ENCODE measurements around the gene AQP1. TPM values are rescaled to one million over a fixed set of nuclear protein-coding genes. Genes with fewer than 3 reads are reported as not detected.
A peak's percentile ranks its signal among the peaks of the same experiment; 100 is the strongest.

Gene AQP1
- total RNA-seq, 2 experiments from 2014 or later = 0.10 TPM

DNA sequence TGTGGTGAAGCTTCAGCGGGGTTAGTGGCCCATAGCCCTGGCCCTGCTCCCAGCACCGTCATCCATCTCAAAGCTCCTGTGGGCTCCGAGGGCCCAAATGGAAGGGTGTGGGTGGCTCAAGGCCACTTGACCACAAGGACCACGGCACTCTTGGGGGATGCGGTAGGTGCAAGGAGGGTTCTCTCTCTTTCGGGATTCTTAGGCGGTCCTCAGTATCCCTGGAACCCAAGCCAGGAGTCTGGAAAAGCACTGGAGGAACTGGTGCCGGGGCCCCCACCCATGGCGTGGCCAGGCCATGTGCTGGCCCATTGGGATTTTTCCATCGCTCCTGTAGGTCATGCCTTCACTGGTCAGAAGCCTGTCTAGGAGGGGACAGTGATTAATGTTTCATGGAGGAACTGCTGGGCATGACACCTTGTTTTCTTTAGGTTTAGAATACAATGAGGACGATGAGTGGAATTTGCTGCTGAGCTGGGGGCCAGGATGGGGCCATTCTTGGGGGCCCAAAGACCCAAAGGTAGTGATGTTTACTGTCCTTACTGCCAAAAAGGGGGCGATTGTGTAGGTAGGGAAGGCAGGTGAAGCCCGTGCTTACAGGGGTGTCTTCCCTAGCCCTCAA is 16.7 kb downstream of the AQP1 start:
- DNase-seq = no peak
- H3K27ac Mint-ChIP-seq = no peak overlapping the region

DNA sequence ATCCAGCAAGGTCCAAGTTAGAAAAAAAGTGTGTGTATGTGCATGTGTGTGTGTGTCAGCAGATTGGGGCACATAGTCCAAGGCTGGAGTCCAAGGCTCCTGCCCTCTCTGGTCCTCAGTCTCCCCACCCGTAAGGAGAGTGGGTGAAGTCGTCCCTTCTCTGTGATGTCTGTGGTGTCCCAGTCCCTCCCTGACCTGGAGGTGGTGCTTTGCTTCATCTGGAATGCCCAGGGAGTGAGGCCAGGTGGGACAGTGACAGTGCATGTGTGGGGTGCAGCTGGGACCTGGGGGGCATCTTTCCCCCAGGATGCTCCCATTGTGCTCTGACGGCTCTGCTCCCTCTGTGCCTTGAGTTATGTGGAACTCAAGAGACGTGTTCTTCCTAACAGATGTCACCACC is 18.0 kb downstream of the AQP1 start:
- Mint-ChIP-seq H3K27me3 (no peaks in the 10 kb centered on the region), H3K9me3 (peaks cover 2% of the 10 kb centered on the region), H3K36me3 (no peaks in the 10 kb centered on the region), H3K4me1 (no peaks in the 10 kb centered on the region), H3K4me3 (no peak overlapping the region), H3K27ac (no peak overlapping the region)
- DNase-seq = no peak

More for the DNA sequence above, 16.7 kb downstream of the AQP1 start:
- no peaks in the 10 kb centered on the region for H3K27me3 Mint-ChIP-seq
- H3K9me3 Mint-ChIP-seq = peaks cover 2% of the 10 kb centered on the region
- H3K4me1 Mint-ChIP-seq = no peaks in the 10 kb centered on the region
- H3K36me3 Mint-ChIP-seq = no peaks in the 10 kb centered on the region
- H3K4me3 Mint-ChIP-seq = no peak overlapping the region

DNA sequence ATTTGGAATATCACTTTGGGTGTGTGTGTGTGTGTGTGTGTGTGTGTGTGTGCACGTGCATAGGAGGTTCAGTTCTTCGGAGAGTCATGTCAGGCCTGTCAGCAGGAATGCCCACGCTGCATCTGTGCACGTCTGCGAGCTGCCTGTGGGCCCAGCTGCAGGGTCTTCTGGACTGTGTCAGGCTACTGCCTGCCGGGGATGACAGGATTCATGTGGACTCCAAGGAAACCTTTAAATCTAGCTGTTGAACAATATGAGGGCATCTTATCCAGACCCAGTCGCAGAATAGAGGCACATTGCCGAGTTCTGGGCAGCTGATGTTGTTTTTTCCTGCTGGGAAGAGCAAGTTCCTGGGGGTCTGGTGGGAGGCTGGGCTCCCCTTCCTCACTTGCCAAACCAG is 19.0 kb downstream of the AQP1 start:
- no peak for DNase-seq
- H3K36me3 Mint-ChIP-seq = no peaks in the 10 kb centered on the region
- H3K27ac Mint-ChIP-seq = no peak overlapping the region
- no peaks in the 10 kb centered on the region for H3K27me3 Mint-ChIP-seq
- no peak overlapping the region for H3K4me3 Mint-ChIP-seq
- no peaks in the 10 kb centered on the region for H3K4me1 Mint-ChIP-seq
- peaks cover 2% of the 10 kb centered on the region for H3K9me3 Mint-ChIP-seq

DNA sequence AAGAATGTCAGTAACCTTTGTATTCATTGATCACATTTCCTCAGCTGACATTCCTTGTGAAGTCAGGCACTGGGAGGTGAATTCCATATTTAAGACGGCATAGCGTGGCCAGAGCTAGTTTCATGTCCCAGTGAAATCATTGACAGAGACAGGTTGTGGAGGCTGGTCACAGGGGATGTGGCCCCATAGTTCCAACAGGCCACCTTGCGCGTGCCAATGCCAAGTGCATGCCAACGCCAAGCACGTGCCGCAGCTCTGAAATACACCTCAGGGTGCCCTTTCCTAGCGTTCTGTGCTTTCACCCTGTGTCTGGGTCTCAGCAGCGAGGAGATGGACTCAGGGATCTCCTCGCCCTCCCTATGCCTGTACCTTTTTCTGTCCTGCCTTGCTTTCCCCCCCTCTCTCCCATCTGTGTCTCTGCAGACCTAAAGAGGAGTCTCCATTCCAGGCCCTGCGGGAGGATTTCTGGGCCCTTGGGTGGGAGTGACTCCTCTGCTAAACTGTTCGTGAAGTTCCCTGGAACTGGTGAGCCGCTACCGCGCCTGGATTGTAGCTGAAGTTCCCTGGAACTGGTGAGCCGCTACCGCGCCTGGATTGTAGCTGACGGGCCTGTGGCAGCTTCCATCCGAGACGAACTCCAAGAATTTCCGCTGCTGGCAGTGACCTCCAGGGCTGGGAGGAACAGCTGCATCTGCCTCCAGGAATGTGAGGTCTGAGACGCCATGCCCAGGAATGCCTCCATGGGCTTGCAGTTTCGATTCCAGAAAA is 19.7 kb downstream of the AQP1 start:
- H3K4me3 Mint-ChIP-seq = no peak overlapping the region
- H3K36me3 Mint-ChIP-seq = no peaks in the 10 kb centered on the region
- no peaks in the 10 kb centered on the region for H3K4me1 Mint-ChIP-seq
- H3K27me3 Mint-ChIP-seq = no peaks in the 10 kb centered on the region
- H3K9me3 Mint-ChIP-seq = peaks cover 2% of the 10 kb centered on the region
- no peak for DNase-seq
- no peak overlapping the region for H3K27ac Mint-ChIP-seq

DNA sequence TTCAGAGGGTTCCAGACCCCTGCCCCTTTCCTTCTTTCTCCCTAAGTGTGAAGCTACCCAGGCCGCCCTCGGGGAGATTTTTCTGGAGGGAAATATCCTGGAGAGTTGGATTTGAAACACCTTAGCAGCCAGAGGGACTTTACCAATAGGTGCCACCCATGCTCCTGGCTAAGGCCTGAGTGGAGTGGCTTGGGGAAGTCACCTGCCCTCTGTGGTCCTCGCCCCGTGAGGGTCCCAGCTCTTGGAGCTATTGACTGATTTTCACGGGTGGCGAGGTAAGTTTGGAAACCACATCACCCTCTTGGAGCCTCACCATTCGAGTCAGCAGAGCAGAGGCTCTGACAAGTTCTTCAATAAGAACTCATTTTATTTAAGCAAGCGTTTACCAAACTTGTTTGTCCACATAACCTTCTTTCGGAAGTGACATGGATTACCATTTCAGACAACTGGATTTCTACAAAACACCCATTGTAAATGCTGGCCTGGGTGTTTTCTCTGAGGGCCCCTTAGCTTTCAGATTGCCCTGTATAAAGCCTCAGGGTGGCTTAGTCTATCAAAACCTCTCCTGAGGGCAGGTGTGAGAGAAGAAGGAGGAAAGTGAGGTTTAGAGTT is 20.4 kb downstream of the AQP1 start:
- Mint-ChIP-seq H3K27me3 (no peaks in the 10 kb centered on the region), H3K4me3 (no peak overlapping the region), H3K4me1 (no peaks in the 10 kb centered on the region), H3K27ac (no peak overlapping the region), H3K9me3 (peaks cover 2% of the 10 kb centered on the region), H3K36me3 (no peaks in the 10 kb centered on the region)
- DNase-seq = no peak

DNA sequence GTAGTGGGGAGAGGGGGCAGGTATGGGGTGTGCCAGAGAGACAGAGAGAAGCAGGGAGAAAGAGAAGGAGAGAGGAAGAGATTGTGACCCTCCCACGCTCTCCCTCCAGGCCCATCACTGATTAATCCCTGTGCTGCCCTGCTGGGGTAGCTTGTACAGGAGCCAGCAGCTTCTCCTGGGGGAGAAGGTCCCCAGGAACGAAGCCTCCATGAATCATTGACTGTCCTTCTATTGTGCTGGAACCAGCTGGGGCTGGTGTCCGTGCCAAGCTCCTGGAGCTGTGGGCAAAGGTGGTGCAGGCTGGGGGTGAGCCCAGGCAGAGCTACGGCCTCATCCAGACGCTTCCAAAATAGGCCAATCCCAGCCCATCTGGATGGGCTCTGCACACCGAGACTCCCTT is 20.9 kb downstream of the AQP1 start:
- Mint-ChIP-seq H3K9me3 (no peaks in the 10 kb centered on the region), H3K4me3 (no peak overlapping the region), H3K27ac (no peak overlapping the region), H3K4me1 (no peaks in the 10 kb centered on the region), H3K36me3 (no peaks in the 10 kb centered on the region), H3K27me3 (peaks cover 2% of the 10 kb centered on the region)
- DNase-seq = no peak

DNA sequence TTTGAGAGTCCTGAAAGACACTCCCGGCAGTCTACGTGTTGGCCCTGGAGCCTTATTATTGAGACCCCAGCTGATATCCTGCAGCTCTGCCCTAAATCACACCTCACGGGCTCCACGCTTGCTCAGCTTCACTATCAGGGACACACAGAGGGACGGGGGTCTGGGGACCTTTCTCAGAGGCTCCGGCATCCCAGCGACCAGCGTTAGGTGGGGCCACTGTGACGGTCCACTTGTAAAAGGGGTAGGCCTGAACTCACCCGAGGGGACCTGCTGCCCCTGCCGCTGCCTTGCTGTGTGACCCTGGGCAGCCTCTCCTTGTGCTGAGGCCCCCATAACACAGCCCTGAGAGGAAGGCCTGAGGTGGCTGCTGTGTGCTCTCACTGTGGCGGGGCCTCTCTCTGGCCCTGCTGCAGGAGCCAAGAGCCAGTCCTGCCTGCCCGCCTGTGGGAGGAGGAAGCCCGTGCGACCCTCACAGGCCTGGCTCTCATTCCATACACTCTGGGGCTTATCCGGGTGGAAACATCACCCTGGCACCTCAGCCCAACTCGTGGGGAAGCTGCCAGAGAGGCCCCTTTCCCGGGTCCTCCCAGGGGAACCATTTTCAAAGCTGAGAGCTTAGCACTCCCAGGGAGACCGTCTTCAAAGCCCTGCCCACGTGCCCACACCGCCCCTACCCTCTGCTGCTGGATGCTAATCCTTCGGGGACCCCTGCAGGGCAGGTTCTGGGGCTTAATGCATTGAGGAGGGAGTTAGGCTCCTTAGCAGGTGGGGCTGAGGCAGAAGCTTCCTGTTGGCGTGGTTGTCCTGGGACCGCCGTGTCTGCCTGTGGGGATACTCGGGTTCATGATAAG is 21.7 kb downstream of the AQP1 start:
- no peaks in the 10 kb centered on the region for H3K4me1 Mint-ChIP-seq
- no peak overlapping the region for H3K27ac Mint-ChIP-seq
- no peak for DNase-seq
- no peak overlapping the region for H3K4me3 Mint-ChIP-seq
- H3K9me3 Mint-ChIP-seq = no peaks in the 10 kb centered on the region
- H3K27me3 Mint-ChIP-seq = peaks cover 6% of the 10 kb centered on the region
- no peaks in the 10 kb centered on the region for H3K36me3 Mint-ChIP-seq

DNA sequence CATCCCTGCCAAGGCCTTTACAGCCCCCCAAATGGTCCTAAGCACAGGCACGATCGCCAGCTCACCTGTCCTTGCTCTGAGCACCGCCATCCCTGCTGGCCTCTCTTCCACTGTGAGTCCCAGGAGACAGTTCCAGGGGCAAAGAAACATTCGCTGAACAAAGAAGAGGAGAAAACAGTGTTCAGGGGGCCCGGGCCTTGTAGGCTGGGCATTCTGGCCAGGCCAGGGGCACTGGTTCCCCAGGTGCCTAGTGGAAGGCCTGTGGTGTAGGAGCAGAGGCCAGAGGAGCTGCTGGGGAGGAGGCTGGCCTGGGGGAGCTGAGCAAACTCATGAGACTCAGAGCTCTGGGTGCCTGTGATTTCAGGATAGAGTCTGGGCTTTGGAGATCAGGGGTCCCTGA is 22.6 kb downstream of the AQP1 start:
- Mint-ChIP-seq H3K27ac (no peak overlapping the region), H3K4me1 (no peaks in the 10 kb centered on the region), H3K9me3 (no peaks in the 10 kb centered on the region), H3K36me3 (no peaks in the 10 kb centered on the region), H3K27me3 (peaks cover 7% of the 10 kb centered on the region), H3K4me3 (no peak overlapping the region)
- no peak for DNase-seq

DNA sequence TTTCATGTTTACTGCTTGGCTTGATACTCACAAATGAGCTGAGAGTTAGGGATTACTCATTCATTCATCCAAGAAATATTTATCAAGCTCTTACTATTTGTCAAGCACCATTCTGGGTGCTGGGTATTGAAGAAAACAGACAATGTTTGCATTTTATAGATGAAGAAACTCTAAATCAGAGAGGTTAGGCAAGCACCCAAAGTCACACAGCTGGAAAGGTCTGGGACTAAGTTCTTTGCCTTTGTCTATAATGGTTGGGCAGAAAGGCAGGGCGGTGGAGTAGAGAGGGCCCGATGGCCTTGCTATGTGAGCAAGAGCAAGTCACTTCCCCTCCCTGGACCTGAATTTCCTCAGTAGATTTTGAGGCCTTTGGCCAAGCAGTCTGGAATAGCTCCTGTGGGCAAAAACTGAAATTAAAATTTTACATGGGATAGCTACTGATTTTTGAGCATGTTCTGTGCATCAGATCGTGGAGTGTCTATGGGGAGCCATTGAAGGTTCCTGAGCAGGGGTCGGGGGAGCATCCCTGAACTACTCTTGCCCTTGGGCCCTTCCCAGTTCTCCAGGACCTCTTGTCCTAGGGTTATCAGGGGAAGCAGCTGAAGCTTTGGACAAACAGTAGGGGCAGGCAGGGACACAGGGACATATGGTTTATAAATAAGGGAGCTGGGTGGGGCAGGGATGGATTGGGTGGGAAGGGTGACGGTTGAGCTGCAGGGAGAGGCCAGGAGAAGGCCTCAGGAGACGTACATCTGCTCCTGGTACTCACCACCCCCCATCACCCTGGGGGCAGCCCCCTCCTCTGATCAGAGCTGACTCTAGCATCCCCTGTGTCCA is 23.3 kb downstream of the AQP1 start:
- Mint-ChIP-seq H3K27ac (no peak overlapping the region), H3K36me3 (no peaks in the 10 kb centered on the region), H3K4me1 (no peaks in the 10 kb centered on the region), H3K27me3 (peaks cover 14% of the 10 kb centered on the region), H3K9me3 (peaks cover 1% of the 10 kb centered on the region), H3K4me3 (no peak overlapping the region)
- no peak for DNase-seq

DNA sequence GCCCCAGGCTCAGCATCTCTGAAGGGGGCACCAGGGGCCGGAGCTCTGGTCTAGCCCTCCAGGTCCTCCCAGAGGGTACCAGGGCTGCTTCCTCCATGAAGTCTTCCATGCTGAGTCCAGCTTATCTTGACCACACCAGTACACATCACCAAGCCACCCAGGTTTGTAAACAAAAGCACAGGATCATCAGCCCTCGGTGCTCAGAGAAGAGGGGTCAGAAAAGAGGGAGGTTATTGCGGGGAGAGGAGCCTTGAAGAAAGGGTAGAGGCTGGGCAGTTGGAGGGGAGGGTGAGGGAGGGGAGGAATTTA is 23.9 kb downstream of the AQP1 start:
- Mint-ChIP-seq H3K9me3 (peaks cover 1% of the 10 kb centered on the region), H3K27ac (no peak overlapping the region), H3K36me3 (no peaks in the 10 kb centered on the region), H3K27me3 (peaks cover 20% of the 10 kb centered on the region), H3K4me1 (no peaks in the 10 kb centered on the region), H3K4me3 (no peak overlapping the region)
- DNase-seq = no peak

DNA sequence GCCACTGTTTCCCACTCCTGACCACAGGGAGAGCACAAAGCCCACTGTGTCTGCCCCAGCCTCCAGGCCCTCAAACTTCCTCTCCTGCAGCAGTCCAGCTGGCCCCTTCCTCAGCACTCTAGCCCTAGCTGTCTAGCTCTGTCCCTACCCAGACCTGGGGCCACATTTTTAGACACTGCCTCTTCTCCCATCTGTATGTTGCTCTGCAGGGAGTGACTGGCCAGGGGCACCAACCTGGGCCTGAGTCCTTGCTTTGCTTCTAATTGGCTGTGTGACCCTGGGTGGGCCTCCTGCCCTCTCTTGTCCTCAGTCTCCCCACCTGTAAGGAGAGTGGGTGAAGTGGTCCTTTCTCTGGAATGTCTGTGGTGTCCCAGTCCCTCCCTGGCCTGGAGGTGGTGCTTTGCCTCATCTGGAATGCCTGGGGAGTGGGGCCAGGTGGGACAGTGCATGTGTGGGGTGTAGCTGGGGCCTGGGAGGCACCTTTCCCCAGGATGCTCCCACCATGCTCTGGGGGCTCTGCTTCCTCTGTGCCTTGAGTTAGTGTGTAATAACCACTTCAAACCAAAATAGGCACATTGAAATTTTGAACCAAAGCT is 25.1 kb downstream of the AQP1 start:
- Mint-ChIP-seq H3K27me3 (peaks cover 30% of the 10 kb centered on the region), H3K4me3 (no peak overlapping the region), H3K4me1 (no peaks in the 10 kb centered on the region), H3K9me3 (peaks cover 1% of the 10 kb centered on the region), H3K27ac (no peak overlapping the region), H3K36me3 (no peaks in the 10 kb centered on the region)
- no peak for DNase-seq

DNA sequence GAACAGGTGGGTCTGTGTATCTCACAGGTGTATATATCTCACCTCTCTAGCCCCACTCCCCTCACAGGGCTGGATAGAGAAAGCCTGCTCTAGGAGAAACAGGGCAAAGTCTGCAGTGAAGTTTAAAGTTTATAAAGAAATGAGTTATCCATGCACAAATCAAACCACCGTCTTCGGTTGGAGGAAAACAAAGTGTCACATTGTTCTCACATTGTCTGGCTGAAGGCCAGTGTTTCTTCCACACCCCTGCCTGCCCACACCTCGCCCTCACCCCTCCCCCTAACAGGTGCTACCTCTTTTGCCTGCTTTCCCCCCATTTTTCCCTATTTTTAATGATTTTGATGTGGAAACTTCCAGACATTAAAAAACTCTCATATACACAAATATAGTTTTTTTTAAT is 25.8 kb downstream of the AQP1 start:
- DNase-seq = no peak
- Mint-ChIP-seq H3K27me3 (peaks cover 32% of the 10 kb centered on the region), H3K4me3 (no peak overlapping the region), H3K9me3 (peaks cover 1% of the 10 kb centered on the region), H3K4me1 (no peaks in the 10 kb centered on the region), H3K36me3 (no peaks in the 10 kb centered on the region), H3K27ac (no peak overlapping the region)

DNA sequence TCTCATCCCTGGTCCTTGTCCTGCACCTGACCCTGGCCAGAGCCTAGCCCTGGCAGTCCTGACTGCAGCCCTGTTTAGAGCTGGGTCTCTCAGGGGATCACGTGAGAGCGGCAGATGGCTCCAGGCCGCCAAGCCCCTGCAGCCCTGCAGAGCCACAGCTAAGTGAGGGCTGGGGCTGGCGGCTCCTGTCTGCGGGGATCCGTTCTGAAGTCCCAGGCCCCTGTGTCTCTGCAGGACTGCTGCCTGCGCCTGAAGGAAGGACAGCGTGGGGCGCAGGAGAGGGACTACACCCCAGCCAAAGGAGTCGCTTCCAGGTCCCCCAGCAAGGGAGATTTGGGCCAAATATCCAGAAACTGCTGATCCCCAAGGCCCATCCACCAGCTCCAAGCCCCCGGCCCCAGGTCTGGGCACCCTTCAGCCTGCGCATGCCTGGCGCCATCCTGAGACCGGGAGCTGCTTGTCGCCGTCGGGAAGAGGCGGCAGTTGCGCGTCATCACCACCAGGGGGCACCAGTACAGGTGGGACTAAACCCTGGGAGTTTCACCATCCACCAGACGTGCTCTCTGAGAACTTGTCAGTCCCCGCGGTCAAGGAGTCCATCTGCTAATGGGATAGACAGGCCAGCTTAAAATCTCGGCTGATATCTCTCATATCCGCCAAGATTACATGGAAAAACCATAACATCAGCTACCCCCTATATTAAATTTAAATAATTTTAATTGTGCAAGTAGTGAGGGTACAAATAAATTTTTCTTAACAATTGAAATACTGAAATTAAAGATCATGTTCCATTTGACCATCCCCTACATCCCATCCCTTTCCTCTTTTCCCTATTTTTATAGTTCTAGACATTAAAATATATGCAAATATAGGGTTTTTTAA is 27.0 kb downstream of the AQP1 start:
- DNase-seq = peak; percentile 68
- peaks cover 1% of the 10 kb centered on the region for H3K9me3 Mint-ChIP-seq
- no peak overlapping the region for H3K4me3 Mint-ChIP-seq
- H3K27me3 Mint-ChIP-seq = peaks cover 40% of the 10 kb centered on the region
- H3K27ac Mint-ChIP-seq = no peak overlapping the region
- H3K4me1 Mint-ChIP-seq = no peaks in the 10 kb centered on the region
- no peaks in the 10 kb centered on the region for H3K36me3 Mint-ChIP-seq

All from activated naive CD8-positive, alpha-beta T cell treated with anti-CD3 and anti-CD28 coated beads for 36 hours (primary cell).